GM18508 (cell line): ENCODE data around the gene A1CF.

Experiments
- ATAC-seq: cut with Tn5 transposase; IDR thresholded peaks from one replicate; pipeline ENCODE4 v1.9.1; 2021; ENCODE audit warnings: moderate number of reproducible peaks; ENCODE audit not compliant: insufficient read depth, unreplicated experiment

Gene A1CF

DNA sequence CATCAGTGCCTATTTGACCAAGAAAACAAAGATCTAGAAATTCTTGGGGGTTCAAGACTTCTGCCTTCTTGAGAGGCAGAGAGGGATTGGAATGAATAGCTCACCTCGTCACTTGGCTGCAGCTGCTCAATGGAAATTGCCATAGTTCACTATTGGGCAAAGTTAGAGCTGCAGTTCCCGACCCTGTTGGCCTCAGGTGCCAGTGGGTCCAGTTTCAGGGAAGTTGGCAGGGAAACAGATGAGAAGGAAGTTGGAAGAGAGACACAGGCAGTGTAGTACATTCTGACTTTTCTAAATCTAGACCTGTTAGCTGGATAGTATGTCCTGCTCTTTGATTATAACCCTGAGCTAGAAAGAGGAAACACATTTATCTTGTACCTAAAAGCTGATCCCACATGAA, 19.1 kb downstream of the A1CF start:
- ATAC-seq: no peak

DNA sequence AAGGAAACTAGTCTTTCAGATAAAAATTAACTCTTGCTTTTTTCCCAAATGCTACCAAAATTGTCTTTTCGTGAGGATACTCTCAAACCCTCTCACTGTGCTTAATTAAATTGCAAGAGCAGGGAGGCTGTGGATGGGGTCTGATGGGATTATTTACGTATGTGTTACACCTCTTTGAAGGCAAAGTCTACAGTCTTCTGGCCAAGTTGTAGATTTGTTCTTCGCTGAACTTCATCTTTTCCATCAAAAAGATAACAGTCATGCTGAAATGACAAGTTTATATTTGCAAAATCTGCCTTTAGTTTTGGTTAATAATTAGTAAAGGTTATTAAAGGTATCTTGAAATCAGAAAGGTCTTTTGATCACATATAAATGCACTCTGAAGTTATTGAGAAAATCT, 22.7 kb downstream of the A1CF start:
- ATAC-seq: no peak

GRCh38 chr10:50861370-50861769, 24.1 kb downstream of the A1CF start:
- no peak for ATAC-seq

- no peak for ATAC-seq
These were observed 27.8 kb downstream of the A1CF start for GRCh38 chr10:50857579-50857978.

GRCh38 chr10:50855461-50855860, 30.0 kb downstream of the A1CF start:
- no peak for ATAC-seq

DNA sequence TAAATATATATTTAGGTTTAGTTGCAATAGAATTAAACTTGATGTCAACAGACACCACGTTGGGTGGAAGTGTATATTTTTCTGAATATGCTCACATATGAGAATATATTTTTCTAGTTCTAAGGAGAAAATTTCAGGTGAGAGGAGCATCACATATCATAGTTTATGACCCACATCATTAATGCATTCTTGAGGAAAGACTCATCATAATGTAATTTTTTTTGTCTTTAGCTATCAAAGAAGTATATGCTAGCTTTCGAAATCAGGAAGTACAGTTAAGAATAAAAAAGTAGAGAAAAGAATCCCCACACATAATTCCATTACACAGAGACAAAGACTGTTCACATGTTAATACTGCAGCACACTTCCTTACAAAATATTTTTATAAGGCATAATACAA, 30.4 kb downstream of the A1CF start:
- ATAC-seq: no peak

- no peak for ATAC-seq
These were observed 31.9 kb downstream of the A1CF start for GRCh38 chr10:50853557-50853956.

DNA sequence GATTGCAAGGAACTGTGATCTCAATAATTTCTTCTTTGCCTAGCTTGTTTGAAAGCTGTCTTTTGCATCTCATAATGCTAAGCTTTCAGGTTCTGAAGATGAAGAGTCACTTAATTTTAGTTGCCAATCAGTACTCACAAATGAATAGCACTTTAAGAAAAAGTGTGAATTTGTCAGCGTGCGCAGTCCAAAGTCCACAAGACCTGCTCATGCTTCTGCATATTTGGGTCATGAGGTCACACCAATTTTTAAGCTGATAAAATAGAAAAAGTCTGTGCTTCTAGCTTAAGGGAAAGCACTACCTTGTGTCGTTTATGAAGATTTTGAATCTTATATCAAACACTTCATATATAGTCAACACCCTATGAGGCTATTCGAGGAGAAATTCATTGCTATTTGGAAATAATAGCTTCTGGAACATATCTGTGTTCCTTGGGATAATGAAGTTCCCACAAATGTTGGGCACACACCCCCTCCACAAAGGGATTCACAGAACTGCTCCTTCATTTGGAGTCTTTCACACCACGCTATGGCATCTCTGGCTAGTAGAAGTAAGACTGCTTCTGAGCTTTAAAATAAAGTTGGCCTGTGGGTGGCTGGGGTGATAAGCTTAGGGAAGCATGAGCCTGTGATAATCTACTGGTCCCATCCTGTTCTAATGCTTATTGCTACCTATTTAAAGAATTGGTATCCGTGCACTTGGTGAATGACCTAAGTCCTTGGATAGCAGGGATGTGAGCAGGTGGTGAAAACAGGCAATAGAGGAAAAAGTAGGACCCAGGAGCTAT, 33.3 kb downstream of the A1CF start:
- ATAC-seq: no peak

- ATAC-seq: no peak
These were observed 34.7 kb downstream of the A1CF start for GRCh38 chr10:50850578-50851230.

DNA sequence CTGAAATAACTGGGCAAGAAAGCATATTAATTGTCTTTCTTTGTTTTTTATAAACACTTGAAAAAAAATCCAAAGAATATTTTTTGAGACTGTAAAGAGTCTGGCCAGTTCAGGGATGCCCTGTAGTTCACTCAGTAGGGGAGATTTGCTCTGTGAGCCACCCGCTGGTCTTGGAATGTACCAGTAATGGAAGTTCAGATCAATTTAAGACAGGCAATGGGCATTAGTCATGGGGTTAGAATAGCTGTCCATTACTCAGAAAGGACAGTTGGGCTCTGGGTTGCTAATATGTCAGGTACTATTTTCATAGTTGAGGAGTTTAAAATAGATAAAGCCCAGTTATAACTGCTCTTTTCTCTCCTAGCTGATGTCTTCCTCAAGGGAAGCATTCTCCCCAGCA, 38.7 kb downstream of the A1CF start:
- ATAC-seq: no peak

GRCh38 chr10:50837095-50837494, 48.3 kb downstream of the A1CF start:
- ATAC-seq: no peak

DNA sequence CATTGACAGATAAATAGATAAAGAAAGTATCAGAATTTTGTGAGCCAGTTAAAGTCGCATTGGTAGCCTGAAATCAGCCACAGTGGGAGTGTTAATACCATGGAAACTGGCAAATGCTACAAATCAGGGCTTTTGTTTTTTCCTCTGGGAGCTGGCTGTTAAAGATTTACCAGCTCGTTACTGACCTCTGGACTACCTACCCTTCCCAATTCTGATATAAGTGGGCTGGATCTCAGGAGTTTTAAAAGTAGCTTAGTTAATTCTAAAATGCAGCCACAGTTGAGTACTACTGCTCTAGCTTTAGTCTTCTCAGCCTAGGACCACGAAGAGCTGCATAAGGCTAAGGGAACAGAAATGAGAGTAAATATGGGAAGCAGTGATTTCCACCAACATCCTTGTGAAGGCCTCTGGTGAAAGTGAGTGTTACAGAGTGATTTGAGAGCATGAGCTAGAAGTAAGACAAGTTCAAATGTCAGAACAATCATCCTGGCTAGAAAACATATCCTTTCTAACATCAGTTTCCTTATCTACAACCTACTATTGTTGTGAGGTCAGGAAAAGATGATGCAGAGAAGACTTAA, 53.2 kb downstream of the A1CF start:
- no peak for ATAC-seq

GRCh38 chr10:50830066-50830465, 55.4 kb downstream of the A1CF start:
- ATAC-seq: no peak

GRCh38 chr10:50824782-50825181, 60.6 kb downstream of the A1CF start:
- ATAC-seq: no peak

DNA sequence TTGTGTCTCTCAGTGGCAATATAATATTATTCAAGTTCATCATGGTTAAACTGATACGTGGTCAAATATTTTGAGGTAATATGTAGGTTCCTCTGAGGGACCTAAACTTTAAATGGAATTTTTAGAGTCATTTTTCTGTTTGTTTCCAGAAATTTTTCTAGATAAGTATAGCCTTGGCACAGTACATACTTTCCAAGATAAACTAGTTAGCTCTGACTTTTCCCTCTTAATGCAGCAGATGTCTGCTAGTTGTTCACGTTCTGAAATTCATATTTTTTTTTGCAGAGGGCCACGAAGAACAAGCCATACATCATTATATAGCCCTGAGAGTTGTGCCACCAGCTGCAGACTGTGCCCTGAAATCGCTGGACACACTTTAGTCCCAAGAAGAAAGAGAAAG, 61.6 kb downstream of the A1CF start:
- ATAC-seq: no peak

DNA sequence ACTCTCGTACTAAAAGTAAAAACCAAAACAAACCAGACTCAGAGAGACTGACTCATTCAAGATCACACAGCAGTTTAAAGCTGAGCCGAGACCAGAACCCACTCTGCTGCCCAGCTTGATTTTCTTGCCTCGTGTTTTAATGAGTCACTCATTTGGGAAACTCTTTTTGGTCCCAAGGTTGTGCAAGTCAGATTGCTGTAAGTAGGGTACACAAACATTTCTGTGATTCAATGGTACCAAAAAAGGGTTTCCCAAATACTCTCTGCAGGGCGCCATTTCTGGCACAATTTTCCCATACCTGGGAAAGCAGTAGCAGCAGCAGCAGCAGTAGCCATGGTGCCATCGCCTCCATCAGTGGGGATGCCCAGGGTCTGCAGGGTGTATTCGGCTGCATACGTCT, 75.8 kb downstream of the A1CF start:
- no peak for ATAC-seq

DNA sequence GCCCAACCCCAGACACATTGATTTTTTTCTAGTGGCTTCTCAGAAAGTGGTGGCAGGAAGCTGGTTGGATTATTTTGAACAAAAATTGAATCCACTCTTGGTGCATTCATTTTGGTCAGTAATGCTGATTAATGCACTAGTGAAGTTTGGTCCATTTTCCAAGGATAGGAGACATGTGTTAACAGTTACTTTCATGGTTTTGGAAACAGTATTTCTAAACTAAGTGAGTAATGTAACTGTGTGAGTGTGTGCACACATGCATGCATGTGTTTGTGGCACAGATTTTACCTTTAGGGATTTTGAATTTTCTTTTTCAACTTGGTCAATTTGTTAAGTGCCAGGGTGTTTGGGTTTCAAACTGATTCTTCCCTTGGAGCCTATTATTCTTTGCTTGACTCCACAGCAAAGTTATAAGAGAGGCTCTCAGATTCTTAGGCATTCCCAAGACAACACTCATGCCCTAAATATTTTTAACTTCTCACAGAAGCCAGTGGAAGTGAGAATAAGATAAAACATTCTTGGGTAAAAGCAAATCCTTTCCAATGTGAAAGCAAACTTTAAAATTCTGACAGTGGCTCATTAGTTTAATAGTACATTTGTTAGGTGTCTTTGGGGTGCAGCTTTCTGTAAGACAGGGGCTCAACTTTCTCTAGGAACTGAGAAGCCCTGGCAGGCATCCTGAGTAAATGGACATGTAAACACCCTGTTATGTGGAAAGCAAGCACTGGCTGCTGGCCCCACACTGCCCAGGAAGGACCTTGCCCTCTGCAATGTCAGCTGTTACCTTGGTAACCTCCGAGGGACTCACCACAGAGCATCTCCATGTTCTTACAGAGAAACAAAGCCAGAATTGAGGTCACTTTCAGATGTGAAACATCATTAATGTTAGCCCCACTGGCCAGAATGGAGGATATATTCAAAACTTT, 77.3 kb downstream of the A1CF start:
- no peak for ATAC-seq

GRCh38 chr10:50805981-50806622, 79.3 kb downstream of the A1CF start:
- ATAC-seq: no peak

- no peak for ATAC-seq
These were observed 85.8 kb downstream of the A1CF start for GRCh38 chr10:50799595-50799994.

DNA sequence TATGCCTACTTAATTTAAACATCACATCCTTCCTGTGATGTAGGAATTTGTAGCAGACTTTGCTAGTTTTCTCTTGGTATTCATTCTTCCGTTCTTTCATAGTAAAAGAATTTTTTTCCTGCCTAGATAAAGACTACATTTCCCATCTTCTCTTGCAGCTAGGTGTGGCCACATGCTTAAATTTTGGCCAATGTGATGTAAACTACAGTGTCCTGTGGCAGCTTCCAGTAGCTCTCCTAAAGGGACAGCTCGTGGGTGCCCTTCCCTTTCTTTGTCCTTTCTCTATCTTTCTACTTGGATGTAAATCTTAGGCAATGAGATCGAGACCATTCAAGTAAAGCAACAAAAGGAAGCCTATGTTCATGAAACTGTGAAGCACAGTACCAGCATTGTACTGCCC, 87.1 kb downstream of the A1CF start:
- no peak for ATAC-seq
